GM21423 (cell line): ENCODE results near the gene MAP3K4.

Experiments
- ATAC-seq: cut with Tn5 transposase; IDR thresholded peaks from one replicate; pipeline ENCODE4 v1.9.1; 2021; ENCODE audit warnings: mild to moderate bottlenecking, moderate library complexity; ENCODE audit not compliant: unreplicated experiment

The MAP3K4 gene

GRCh38 chr6:161076181-161076677 is 84.7 kb downstream of the MAP3K4 start:
- no peak for ATAC-seq

- no peak for ATAC-seq
Observed at GRCh38 chr6:161079566-161080262, 88.1 kb downstream of the MAP3K4 start.

- ATAC-seq = no peak
Observed at GRCh38 chr6:161080263-161080970, 88.8 kb downstream of the MAP3K4 start.

DNA sequence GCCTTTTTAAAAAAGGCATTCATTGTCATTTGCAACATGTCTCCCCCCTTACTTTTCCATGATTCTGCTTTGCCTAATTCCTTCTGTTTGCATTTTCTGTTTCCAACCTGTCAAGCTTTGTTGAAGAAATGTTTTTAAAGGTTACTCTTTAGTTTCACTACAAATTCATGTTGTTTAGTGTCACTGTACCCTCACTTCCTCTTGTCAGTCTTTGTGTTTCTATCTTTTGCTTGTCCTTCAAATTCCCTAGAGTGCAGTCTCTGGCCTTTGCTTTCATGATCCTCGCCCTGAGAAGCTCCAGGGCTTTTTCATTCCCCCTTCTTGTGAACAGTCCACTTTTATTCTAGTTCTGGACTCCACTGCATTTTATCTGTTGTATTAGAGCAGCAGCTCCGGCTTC is 90.6 kb downstream of the MAP3K4 start:
- no peak for ATAC-seq

GRCh38 chr6:161085246-161085645 is 93.7 kb downstream of the MAP3K4 start:
- no peak for ATAC-seq

GRCh38 chr6:161088676-161089328 is 97.2 kb downstream of the MAP3K4 start:
- ATAC-seq = no peak

GRCh38 chr6:161091151-161091550 is 99.6 kb downstream of the MAP3K4 start:
- no peak for ATAC-seq

DNA sequence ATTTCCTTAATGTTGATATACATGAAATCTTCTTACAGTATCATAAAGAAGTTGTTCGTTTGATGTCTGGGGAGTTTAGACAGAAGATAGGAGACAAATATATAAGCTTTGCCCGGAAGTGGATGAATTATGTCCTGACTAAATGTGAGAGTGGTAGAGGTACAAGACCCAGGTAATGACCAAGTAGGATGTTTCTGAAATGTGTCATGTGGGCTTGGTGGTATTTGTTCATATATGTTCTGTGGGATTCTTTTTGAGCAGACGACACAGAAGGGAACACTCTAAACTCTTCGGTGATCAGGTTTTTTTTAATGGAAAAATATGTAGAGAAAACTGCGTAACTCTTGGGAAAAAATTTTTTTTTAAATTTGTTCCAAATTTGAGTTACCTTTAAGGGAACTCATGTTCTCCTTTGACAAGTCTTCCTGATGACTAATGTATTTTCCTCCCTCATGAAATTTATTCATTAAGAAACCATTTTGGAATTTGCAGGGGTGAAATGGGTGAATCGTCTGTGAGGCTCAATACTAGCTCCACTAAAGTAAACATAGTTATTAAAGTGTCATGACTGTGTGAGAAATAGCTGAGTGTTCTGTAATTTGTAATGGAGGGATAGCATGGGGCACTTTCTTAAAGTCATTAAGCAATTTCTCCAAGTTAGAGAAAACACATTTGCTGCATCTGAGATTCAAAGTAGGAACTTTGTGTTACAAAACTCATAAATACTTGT is 100.6 kb downstream of the MAP3K4 start:
- no peak for ATAC-seq

DNA sequence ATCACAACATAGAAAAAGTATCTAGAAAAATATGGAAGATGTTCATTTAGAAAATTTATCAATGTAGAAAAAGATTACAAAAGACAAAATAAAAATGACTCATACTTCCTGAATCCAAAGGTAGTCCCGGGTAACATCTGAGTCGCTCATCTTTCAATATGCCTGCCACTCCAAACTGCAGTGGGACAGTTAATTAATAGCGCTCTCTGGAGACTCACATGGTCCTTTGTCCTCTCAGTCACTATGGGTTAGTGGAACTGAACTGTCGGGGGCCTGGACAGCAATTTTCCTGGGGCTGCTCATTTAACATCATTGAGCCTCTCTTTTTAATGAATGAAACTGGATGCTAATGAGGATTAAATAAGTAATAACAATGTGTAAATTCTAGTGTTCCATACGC is 103.4 kb downstream of the MAP3K4 start:
- ATAC-seq = no peak

DNA sequence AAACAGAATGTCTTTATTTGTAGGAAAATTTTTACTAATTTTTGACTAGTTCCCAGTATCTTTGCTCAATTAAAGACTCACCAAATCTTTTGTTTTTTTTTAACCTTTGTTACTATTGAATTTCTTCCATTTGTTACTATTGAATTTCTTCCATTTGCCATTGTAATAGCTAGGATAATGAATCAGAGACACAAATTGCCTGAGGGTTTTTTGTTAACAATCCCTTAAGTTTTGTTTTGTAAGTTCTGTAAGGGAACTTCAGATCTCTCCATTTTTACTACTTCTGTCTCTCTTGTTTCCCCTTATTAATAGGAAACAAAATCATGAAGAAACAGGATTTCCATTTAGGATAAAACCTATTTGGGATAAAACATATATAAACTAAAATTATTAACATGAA is 104.3 kb downstream of the MAP3K4 start:
- no peak for ATAC-seq

GRCh38 chr6:161100072-161100471 is 108.5 kb downstream of the MAP3K4 start:
- no peak for ATAC-seq

GRCh38 chr6:161101517-161101916 is 109.9 kb downstream of the MAP3K4 start:
- no peak for ATAC-seq

- no peak for ATAC-seq
Observed at GRCh38 chr6:161103475-161103874, 111.9 kb downstream of the MAP3K4 start.

GRCh38 chr6:161104966-161105365 is 113.4 kb downstream of the MAP3K4 start:
- no peak for ATAC-seq

DNA sequence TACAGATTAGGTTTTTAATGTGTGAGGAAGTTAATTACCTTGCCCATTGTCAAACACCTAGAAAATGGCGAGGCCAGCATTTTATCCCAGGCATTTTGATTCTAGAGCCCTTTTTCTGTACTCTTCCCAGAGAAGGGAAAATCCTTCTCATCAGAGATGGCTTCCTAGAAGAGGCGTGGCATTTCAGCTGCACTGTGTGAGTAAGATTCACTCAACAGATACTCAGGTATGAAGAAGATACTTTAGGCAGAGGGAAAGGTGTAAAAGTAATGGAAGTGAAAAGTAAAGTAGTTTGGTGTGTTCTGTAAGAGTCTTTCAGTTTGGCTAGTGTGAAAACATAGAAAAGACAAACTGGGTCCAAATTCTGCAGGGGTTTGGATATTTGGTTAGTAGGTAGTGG is 113.8 kb downstream of the MAP3K4 start:
- no peak for ATAC-seq

GRCh38 chr6:161107779-161108730 is 116.5 kb downstream of the MAP3K4 start:
- no peak for ATAC-seq

DNA sequence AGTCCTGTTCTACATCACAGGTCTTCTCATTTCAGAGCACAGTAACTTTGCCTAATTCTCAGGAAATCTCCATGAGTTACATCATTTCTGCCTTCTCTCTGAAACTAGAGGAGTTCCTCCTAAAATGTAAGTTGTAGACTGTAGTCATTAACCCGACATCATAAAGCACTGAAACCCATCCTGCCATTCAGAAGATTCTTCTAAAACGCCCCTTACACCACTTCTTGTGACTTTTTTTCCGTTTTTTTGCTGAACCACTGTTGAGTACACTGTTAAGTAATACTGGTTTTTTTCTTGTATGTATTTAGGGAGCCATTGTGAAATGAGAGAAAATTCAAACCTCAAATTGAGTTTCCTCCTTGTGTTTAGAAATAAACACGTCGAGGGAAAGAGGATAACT is 117.3 kb downstream of the MAP3K4 start:
- ATAC-seq = no peak

DNA sequence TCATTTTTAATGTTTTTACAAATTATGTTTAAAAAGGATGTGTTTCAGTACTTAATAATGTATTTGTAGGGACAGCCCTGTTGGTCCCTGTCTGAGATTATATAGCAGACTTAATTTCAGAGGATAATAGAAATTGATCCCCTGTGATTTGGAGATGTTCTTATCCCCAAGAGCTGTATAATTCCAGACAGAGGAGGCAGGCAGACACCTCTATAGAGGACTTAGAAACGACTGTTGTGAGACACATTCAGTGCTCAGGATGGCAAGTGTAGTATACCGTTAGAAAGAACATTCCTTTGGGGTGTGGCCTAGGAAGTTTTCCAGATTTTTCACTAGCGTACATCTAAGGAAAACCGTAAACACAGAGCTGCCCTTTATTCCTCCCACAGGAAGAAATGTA is 117.8 kb downstream of the MAP3K4 start:
- ATAC-seq = no peak

DNA sequence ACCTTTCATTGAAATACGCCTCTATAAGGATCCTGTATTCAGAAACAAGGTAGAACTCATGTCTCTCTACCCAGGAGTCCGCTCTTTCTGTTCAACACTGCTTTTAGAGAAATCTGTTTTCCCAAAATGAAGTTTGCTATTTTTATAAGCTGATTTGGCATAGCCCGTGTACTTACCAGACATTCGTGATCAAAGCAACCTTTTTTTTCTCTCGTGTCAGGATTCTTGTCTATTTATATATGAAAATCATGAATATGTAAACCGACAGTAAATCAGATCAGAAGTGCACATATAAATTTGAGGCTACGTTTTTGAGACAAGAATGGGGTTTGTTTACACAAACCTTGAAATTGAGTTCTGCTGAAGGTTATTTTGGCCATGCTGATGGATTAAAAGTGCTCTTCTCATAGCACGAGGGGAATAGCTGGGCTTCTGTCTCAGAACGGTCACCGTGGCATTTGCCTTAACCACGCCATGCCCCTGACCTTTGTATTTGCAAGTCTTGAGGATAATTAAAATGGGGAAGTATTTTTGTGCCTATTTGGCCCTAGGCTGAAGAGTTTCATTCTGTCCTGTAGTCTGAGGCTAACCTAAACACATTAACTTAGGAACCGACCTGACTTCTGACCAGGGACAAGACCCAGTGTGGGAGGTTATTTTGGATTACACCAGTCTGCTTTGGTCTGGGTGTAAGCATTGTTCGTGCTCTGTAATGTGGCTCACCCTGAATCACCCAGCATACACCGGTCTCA is 118.6 kb downstream of the MAP3K4 start:
- ATAC-seq = no peak
